Endothelial cell of umbilical vein (primary cell): ENCODE results near the gene TMEM114. TPM values are rescaled to one million over a fixed set of nuclear protein-coding genes. Genes with fewer than 3 reads are reported as not detected.

Source experiments
- BruUV-seq: library from RNA; stranded (reverse); fragments of 400-500 nt; replicated peaks from 2 replicates; lab custom pipeline; 2021; lab: Mats Ljungman, UMichigan
- CTCF ChIA-PET: fragments of 300-600, 350-600 bp; sonication (Branson Sonifier 250); formaldehyde crosslinking; loops from one replicate; lab custom pipeline; 2021; ENCODE audit warnings: antibody characterized with exemption, inconsistent platforms; lab: Charles Lee
- POLR2A ChIA-PET: fragments of 300-600, 350-600 bp; sonication (Branson Sonifier 250); formaldehyde crosslinking; loops from one replicate; lab custom pipeline; 2021; ENCODE audit warnings: antibody characterized with exemption, inconsistent platforms; lab: Charles Lee
- DNase-seq: peaks from one replicate; pipeline ENCODE4 v3.0.0-alpha.2; 2011; ENCODE audit warnings: low read depth, low spot score
- FAIRE-seq: peaks from 2 replicates; lab custom pipeline; 2011; peaks lifted over from hg19 to GRCh38; lab: Jason Lieb, UNC
- H2AFZ ChIP-seq: 2 replicates; pipeline ENCODE4 v1.6.0; 2012; ENCODE audit warnings: low read depth, low read length, control low read depth, inconsistent platforms
- H3K27ac ChIP-seq: 2 replicates; pipeline ENCODE4 v1.5.1; 2011; ENCODE audit warnings: low read depth, mild to moderate bottlenecking, control low read depth, low read length, moderate library complexity; ENCODE audit not compliant: insufficient read depth
- H3K27me3 ChIP-seq, 2 experiments: 2 replicates each; pipeline versions ENCODE4 v1.6.0 to v1.6.1; 2011; ENCODE audit warnings: low read length in 2 of 2, mixed read lengths in 1 of 2; ENCODE audit not compliant: control insufficient read depth in 2 of 2, insufficient read depth in 2 of 2
- H3K36me3 ChIP-seq, 2 experiments: 2 replicates in 1 of 2; 3 replicates in 1 of 2; pipeline ENCODE4 v1.5.1; 2011; ENCODE audit warnings: low read length in 2 of 2, mild to moderate bottlenecking in 1 of 2, moderate library complexity in 1 of 2; ENCODE audit not compliant: control insufficient read depth in 2 of 2, insufficient read depth in 2 of 2; ENCODE audit errors: extremely low read depth in 1 of 2
- H3K4me1 ChIP-seq: 3 replicates; pipeline ENCODE4 v1.5.1; 2011; ENCODE audit warnings: mild to moderate bottlenecking, low read length; ENCODE audit not compliant: control insufficient read depth, insufficient read depth; ENCODE audit errors: extremely low read depth
- H3K4me2 ChIP-seq: 2 replicates; pipeline ENCODE4 v1.6.1; 2011; ENCODE audit warnings: low read length, control low read depth, mixed read lengths; ENCODE audit not compliant: insufficient read depth
- H3K4me3 ChIP-seq, 3 experiments: fragments of 200-600 bp in 1 of 3; sonication (generic), shearing (Covaris generic) in 1 of 3; replicated peaks in 1 of 3; 2 replicates each; pipeline ENCODE4 v1.5.1; 2011 to 2016; ENCODE audit warnings: control low read depth in 3 of 3, low read length in 3 of 3, mild to moderate bottlenecking in 2 of 3, inconsistent platforms in 1 of 3, low read depth in 1 of 3, moderate library complexity in 1 of 3; ENCODE audit not compliant: insufficient read depth in 1 of 3
- H3K79me2 ChIP-seq: 2 replicates; pipeline ENCODE4 v1.6.0; 2012; ENCODE audit warnings: low read length, inconsistent platforms; ENCODE audit not compliant: control insufficient read depth, insufficient read depth
- H3K9ac ChIP-seq: replicated peaks from 2 replicates; pipeline ENCODE3; 2011; ENCODE audit warnings: low read length, control low read depth; ENCODE audit not compliant: insufficient read depth; ENCODE audit errors: extremely low read depth
- H3K9me1 ChIP-seq: replicated peaks from 3 replicates; pipeline ENCODE4 v1.6.0; 2011; ENCODE audit warnings: mild to moderate bottlenecking, low read length; ENCODE audit not compliant: control insufficient read depth, insufficient read depth; ENCODE audit errors: extremely low read depth
- H3K9me3 ChIP-seq: replicated peaks from 2 replicates; pipeline ENCODE4 v1.5.1; 2012; ENCODE audit warnings: low read length, inconsistent platforms; ENCODE audit not compliant: control insufficient read depth, insufficient read depth
- H4K20me1 ChIP-seq: replicated peaks from 2 replicates; pipeline ENCODE3; 2011; ENCODE audit warnings: mild to moderate bottlenecking, low read length; ENCODE audit not compliant: control insufficient read depth, insufficient read depth; ENCODE audit errors: extremely low read depth
- EZH2 ChIP-seq: IDR thresholded peaks from 2 replicates; pipeline ENCODE4 v1.6.1; 2012; ENCODE audit warnings: borderline replicate concordance, low read depth, mild to moderate bottlenecking, moderate library complexity, low read length, inconsistent platforms; ENCODE audit not compliant: severe bottlenecking
- FOS ChIP-seq: IDR thresholded peaks from 2 replicates; pipeline ENCODE4 v1.6.1; 2011; ENCODE audit warnings: mild to moderate bottlenecking, low read length, moderate library complexity, borderline replicate concordance; ENCODE audit not compliant: insufficient read depth
- GATA2 ChIP-seq: IDR thresholded peaks from 2 replicates; pipeline ENCODE4 v1.7.0; 2011; ENCODE audit warnings: low read depth, mild to moderate bottlenecking, moderate library complexity, mixed read lengths, low read length; ENCODE audit not compliant: insufficient read length, insufficient read depth
- JUN ChIP-seq: IDR thresholded peaks from 2 replicates; pipeline ENCODE4 v1.6.1; 2011; ENCODE audit warnings: borderline replicate concordance, low read depth; ENCODE audit not compliant: insufficient read length, insufficient read depth
- MYC ChIP-seq: IDR thresholded peaks from one replicate; pipeline ENCODE4 v1.6.1; 2011; ENCODE audit warnings: mild to moderate bottlenecking, low read depth, low read length
- POLR2A ChIP-seq: IDR thresholded peaks from 2 replicates; pipeline ENCODE4 v1.6.1; 2012; ENCODE audit warnings: low read depth, mild to moderate bottlenecking, control low read depth, low read length
- POLR2AphosphoS5 ChIP-seq: IDR thresholded peaks from 2 replicates; pipeline ENCODE4 v1.6.1; 2012; ENCODE audit warnings: low read depth, mild to moderate bottlenecking, control low read depth, low read length, moderate library complexity; ENCODE audit not compliant: insufficient read depth
- dilution Hi-C: fragments of 300-500 bp; cut with MboI; formaldehyde crosslinking; loops from one replicate; pipeline ENCODE4 v1.15.0; 2019; ENCODE audit warnings: low sequenced_read_pairs; ENCODE audit not compliant: extremely low pct_ligation_motif_present
- intact Hi-C: fragments of 100-400 bp; cut with micrococcal nuclease; formaldehyde crosslinking; loops from one replicate; pipeline ENCODE4 v1.10.0; 2022
- polyA plus RNA-seq, 4 experiments: library from polyadenylated mRNA; depleted of rRNA in 3 of 4; stranded (reverse) in 3 of 4; unstranded in 1 of 4; fragments of >200 nt; gene quantifications; 2 replicates each; pipeline versions ENCODE4 v1.2.1 to v1.2.3, GENCODE V29; 2011 to 2012; ENCODE audit warnings: missing spikeins in 1 of 4
- total RNA-seq: library from RNA; stranded (reverse); gene quantifications from 2 replicates; pipeline ENCODE4 v1.2.3, GENCODE V29; 2021
- TF ChIP-seq, protein P1 (sequence below): IDR thresholded peaks from 2 replicates; pipeline ENCODE4 v1.6.1; 2011; ENCODE audit not compliant: insufficient read depth, insufficient read length
- TF ChIP-seq, protein P2 (sequence below), 2 donors: IDR thresholded peaks; 1 replicate in 1 of 2; 2 replicates in 1 of 2; pipeline ENCODE4 v1.5.1; 2011; ENCODE audit warnings: low read length in 2 of 2, mild to moderate bottlenecking in 2 of 2, moderate library complexity in 2 of 2, control low read depth in 1 of 2, inconsistent platforms in 1 of 2, low read depth in 1 of 2; ENCODE audit not compliant: insufficient read depth in 1 of 2; ENCODE audit errors: extremely low read depth in 1 of 2

Gene TMEM114
- total and polyA plus RNA-seq, 2 donors (not counting 3 experiments of a cell fraction or from before 2014, with no cell fraction given), result not detected

DNA sequence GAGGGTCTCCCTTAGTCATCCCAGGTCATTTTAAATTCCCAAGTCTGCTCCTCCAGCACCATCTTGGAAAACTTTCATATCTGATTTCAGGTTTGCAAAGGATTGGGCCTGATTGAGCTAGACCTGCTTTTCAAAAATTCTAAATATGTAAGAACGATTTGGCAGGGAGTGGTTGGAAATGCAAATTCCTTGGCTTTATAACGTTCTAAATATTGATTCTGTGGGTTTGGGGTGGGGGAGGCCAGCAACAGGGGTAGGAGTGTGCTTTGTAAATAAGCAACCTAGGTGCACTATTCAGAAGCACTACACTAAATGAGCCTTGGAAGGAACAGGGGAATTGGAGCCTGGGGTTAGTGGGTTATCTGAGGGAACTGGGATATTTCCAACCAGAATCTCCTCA is 47.9 kb downstream of the TMEM114 start:
- Histone ChIP-seq H3K4me1 (no peaks in the 10 kb centered on the region), H3K9ac (no peak overlapping the region), H3K9me3 (no peaks in the 10 kb centered on the region), H2AFZ (no peak overlapping the region), H3K9me1 (no peaks in the 10 kb centered on the region), H3K79me2 (no peaks in the 10 kb centered on the region), H3K27ac (no peak overlapping the region), H4K20me1 (no peaks in the 10 kb centered on the region), H3K36me3 (no peaks in the 10 kb centered on the region), H3K27me3 (no peaks in the 10 kb centered on the region), H3K4me3 (no peak overlapping the region), H3K4me2 (no peak overlapping the region)
- intact Hi-C loops (no loop called here), dilution Hi-C loops (no loop called here)
- BruUV-seq, result no TSS peak
- DNase-seq, result no peak
- POLR2A ChIA-PET, result no interaction called here
- CTCF ChIA-PET, result no interaction called here
- FAIRE-seq, result no peak
- no peak for TF ChIP-seq GATA2
- TF ChIP-seq POLR2AphosphoS5, result no peak

DNA sequence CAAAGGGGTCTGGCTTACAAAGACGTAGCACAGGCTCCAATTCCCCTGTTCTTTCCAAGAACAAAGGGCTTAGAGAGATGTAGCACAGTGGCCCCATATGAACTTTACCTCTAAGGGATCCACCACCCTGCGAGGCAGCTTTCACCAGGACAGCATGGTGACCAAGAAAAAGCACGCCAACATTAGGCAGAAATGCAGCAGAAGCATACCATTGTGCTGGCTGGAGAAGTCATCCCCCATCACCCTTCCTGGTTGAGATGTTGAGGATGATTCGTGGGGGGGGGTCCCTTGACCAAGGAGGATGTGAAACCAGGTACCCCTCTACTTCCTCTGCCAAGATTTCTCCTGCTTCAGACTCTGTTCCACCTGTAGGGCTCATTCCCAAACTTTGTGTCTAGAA is 48.4 kb downstream of the TMEM114 start:
- no peak overlapping the region for H3K27ac ChIP-seq
- DNase-seq (no peak), FAIRE-seq (no peak)
- no peak overlapping the region for H3K4me2 ChIP-seq
- H4K20me1 ChIP-seq, result no peaks in the 10 kb centered on the region
- no TSS peak for BruUV-seq
- no peaks in the 10 kb centered on the region for H3K9me1 ChIP-seq
- dilution Hi-C loops (no loop called here), intact Hi-C loops (no loop called here)
- CTCF ChIA-PET, result no interaction called here
- no peak overlapping the region for H2AFZ ChIP-seq
- no peaks in the 10 kb centered on the region for H3K27me3 ChIP-seq
- no peaks in the 10 kb centered on the region for H3K36me3 ChIP-seq
- H3K4me1 ChIP-seq, result no peaks in the 10 kb centered on the region
- H3K4me3 ChIP-seq, result no peak overlapping the region
- H3K9ac ChIP-seq, result no peak overlapping the region
- no peaks in the 10 kb centered on the region for H3K9me3 ChIP-seq
- TF ChIP-seq, protein P1, sequence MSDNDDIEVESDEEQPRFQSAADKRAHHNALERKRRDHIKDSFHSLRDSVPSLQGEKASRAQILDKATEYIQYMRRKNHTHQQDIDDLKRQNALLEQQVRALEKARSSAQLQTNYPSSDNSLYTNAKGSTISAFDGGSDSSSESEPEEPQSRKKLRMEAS, result no peak
- TF ChIP-seq, protein P2, sequence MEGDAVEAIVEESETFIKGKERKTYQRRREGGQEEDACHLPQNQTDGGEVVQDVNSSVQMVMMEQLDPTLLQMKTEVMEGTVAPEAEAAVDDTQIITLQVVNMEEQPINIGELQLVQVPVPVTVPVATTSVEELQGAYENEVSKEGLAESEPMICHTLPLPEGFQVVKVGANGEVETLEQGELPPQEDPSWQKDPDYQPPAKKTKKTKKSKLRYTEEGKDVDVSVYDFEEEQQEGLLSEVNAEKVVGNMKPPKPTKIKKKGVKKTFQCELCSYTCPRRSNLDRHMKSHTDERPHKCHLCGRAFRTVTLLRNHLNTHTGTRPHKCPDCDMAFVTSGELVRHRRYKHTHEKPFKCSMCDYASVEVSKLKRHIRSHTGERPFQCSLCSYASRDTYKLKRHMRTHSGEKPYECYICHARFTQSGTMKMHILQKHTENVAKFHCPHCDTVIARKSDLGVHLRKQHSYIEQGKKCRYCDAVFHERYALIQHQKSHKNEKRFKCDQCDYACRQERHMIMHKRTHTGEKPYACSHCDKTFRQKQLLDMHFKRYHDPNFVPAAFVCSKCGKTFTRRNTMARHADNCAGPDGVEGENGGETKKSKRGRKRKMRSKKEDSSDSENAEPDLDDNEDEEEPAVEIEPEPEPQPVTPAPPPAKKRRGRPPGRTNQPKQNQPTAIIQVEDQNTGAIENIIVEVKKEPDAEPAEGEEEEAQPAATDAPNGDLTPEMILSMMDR (IDR thresholded peaks at IDR 0.05; ENCODE audit: extremely low read depth in 1 of 2, insufficient read depth in 1 of 2, low read depth in 1 of 2, low read length in 2 of 2), result no peak
- TF ChIP-seq POLR2AphosphoS5 (no peak), FOS (no peak), EZH2 (no peak), MYC (no peak), POLR2A (no peak), GATA2 (no peak), JUN (no peak)
- POLR2A ChIA-PET, result no interaction called here
- H3K79me2 ChIP-seq, result no peaks in the 10 kb centered on the region
